CD4-positive, alpha-beta T cell treated with Interleukin-12 subunit alpha and Interleukin-12 subunit beta, for 1 hour (primary cell): ENCODE data around the gene MTX1.
"Not testable (repeated sequence)": the region's sequence is repeated elsewhere in the genome, so short reads cannot be mapped to it uniquely, and the experiment has no call there.

Source experiments
- DNase-seq: peaks from one replicate; pipeline ENCODE4 v3.0.0-alpha.2; 2020

Gene MTX1, protein sequence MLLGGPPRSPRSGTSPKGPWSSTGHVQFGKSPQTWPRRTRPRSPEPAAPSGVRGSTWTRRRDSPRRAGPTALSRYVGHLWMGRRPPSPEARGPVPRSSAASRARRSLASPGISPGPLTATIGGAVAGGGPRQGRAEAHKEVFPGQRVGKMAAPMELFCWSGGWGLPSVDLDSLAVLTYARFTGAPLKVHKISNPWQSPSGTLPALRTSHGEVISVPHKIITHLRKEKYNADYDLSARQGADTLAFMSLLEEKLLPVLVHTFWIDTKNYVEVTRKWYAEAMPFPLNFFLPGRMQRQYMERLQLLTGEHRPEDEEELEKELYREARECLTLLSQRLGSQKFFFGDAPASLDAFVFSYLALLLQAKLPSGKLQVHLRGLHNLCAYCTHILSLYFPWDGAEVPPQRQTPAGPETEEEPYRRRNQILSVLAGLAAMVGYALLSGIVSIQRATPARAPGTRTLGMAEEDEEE

GRCh38 chr1:155208541-155209311 is at the start of gene MTX1:
Gene MTX1 (plus strand): TSS chr1:155208695. CDS start chr1:155208805, 110 bp downstream.
- peak; percentile 95 for DNase-seq

DNA sequence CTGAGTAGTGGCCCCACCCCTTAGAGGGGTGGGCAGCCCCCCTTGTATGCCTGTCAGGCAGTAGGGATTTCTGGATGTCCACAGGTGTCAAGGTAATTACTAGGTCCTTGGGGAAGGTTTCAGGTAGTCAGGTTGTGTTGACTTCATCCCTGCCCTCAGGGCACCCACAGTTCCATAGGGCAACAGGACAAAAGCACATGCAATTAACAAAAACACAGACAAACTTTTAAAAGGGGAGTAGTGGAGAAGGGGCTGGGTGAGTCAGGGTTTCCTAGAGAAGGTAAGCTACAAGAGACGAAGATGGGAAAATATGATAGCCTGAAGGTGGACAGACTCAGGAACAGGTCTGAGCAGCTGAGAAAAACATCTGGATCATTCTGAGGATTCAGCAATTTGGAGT is 49.5 kb upstream of the MTX1 start:
- DNase-seq, result no peak

DNA sequence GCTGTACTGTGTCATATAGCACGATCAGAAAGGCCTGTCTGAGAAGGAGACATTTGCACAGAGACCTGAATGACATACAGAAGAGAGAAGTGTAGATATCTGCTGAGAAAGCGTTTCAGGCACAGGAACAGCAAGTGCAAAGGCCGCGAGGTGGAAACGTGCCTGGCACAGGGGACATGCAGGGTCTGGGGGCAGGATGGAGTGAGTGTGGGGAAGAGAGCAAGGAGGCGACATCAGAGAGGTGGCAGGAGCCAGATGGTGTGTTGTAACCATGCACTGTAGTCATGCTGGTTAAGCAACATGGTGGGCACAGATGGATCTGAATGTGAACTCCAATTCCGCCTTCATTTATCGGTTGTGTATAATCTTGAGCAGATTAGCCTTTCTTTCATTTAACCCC is 48.4 kb upstream of the MTX1 start:
- DNase-seq, result no peak

DNA sequence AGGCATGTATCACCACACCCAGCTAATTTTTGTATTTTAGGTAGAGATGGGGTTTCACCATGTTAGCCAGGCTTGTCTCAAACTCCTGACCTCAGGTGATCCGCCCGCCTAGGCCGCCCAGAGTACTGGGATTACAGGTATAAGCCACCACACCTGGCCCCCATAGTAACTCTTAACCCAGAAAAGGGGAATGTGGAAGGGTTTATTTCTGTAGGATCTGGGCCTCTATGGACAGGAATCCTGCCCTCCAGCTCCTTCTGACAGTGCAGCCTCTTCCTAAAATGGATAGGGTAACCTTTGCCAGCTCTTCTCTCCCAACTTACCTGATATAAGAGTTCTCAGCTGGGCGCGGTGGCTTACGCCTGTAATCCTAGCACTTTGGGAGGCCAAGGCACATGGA is 45.9 kb upstream of the MTX1 start:
- DNase-seq, result not testable (repeated sequence)

GRCh38 chr1:155163785-155164184 is 44.7 kb upstream of the MTX1 start:
- DNase-seq, result not testable (repeated sequence)

GRCh38 chr1:155164625-155165024 is 43.9 kb upstream of the MTX1 start:
- not testable (repeated sequence) for DNase-seq

- no peak for DNase-seq
Measured at GRCh38 chr1:155166051-155166470, 42.4 kb upstream of the MTX1 start.

- no peak for DNase-seq
Measured at GRCh38 chr1:155166471-155167165, 41.9 kb upstream of the MTX1 start.

DNA sequence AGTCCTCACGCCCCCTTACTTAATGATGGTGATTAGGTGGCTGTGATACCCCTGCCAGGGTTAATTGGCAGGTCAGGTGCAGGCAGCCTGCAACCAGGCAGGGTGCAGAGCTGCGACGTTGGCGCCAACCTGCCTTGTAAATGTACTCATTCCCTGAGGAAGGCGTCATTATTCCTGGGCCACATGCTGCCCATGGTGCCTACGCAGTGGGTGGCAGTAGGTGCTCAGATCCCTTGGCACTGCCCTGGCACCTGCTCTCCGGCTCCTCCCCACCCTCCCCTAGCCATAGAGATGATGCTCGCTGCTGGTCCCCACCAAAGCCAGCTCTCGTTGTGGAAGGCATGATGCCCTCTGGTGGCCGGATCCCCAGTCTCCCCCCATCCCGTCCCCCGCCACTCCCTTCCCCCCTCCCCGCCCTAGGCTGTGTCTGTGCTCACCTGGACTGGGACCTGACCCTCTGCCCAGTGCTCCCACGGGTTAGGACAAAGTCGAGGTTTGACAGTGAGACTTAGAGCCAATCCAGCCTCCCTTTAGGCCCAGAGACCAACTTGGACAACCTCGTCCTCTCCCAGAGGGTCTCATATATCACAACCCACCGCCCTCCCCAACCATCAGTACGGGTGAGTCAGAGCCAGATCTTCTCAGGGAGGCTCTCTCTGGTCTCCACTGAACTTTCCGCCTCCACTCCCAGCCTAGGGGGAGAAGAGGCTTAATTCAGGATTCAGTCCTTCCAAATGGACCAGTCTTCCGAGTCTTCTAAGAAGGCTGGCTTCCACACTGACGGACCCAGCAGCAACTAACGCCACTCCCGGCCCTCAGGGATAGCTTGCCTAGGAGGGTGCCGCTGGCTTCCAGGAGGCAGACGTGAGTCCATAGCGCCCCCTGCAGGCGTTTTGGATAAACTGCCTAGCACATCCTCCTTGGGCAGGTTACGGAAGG is 41.1 kb upstream of the MTX1 start:
- DNase-seq, result peak; percentile 86

DNA sequence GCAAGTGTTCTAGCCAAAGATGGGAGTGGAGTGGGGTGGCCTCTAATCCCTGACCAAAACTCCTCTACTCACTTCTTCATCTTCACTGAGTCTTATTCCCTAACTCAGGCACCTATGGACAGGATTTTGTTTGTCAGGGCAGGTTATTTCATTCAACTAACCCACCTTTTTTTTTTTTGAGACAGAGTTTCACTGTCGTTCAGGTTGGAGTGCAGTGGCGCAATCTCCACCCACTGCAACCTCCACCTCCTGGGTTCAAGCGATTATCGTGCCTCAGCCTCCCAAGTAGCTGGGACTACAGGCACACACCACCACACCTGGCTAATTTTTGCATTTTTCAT is 40.4 kb upstream of the MTX1 start:
- not testable (repeated sequence) for DNase-seq

- no peak for DNase-seq
Measured at GRCh38 chr1:155168456-155169210, 39.9 kb upstream of the MTX1 start.

DNA sequence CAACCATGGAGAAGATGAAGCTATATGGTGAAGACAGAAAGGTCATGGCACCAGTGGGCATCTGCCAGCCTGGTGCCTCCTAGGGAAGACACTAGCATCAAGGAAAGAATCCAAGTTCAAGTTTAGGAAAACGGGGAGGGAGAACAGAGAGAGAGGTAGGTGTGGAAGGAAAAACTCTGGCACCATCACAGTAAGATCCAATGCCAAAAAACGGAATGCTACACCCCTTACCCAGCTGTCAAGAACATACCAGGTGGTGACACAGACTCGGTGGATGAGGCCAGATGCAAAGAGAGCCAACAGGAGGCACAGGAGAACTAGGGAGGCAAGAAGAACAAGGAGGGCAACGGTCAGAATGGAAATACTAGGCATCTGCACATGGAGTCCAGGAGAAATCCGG is 39.0 kb upstream of the MTX1 start:
- DNase-seq, result no peak

DNA sequence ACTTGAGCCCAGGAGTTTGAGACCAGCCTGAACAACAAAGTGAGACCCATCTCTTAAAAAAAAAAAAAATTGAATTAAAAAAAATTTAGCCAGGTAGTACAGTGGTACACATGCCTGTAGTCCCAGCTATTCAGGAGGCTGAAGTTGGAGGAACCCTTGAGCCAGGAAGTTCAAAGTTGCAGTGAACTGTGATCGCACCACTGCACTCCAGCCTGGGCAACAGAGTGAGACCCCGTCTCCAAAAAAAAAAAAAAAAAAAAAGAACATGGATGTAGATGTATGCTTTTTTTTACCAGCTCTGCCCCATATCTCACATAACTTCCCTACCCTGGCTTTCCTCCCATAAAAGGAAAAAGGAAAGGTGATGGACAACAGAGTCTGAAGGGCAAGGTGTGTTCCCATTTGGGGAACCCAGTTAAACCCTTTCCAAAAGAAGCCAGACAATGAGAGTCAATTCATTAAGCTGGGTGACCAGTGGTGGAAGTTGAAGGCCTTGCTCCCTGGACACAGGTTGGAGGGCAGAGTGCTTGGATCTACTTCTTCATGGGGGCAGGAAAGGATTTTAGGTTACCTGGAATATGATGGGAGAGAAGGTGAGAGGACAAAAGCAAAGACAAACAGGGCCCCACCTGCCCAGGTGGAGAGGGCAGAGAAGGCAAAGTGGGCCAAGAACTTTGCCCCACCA is 38.3 kb upstream of the MTX1 start:
- no peak for DNase-seq

GRCh38 chr1:155170806-155171205 is 37.7 kb upstream of the MTX1 start:
- DNase-seq, result no peak

- no peak for DNase-seq
Measured at GRCh38 chr1:155171836-155172731, 36.4 kb upstream of the MTX1 start.

GRCh38 chr1:155172732-155173477 is 35.6 kb upstream of the MTX1 start, which contains the start of gene KRTCAP2:
Gene KRTCAP2 (minus strand): TSS chr1:155173304. CDS start chr1:155173224, 80 bp downstream.
- peak; percentile 96 for DNase-seq

GRCh38 chr1:155173478-155174323 is 34.8 kb upstream of the MTX1 start, which contains the start of gene TRIM46:
Gene TRIM46 (plus strand): TSS chr1:155173849. CDS start chr1:155173967, 118 bp downstream.
- DNase-seq, result peak; percentile 78
